Ecto neural progenitor cell (in vitro differentiated cells): ENCODE data around the gene HERC6.
"Not testable (repeated sequence)": the region's sequence is repeated elsewhere in the genome, so short reads cannot be mapped to it uniquely, and the experiment has no call there.

ENCODE experiments used
- DNase-seq: peaks from one replicate; pipeline ENCODE4 v3.0.0-alpha.2; 2018; ENCODE audit warnings: low spot score

Gene HERC6

DNA sequence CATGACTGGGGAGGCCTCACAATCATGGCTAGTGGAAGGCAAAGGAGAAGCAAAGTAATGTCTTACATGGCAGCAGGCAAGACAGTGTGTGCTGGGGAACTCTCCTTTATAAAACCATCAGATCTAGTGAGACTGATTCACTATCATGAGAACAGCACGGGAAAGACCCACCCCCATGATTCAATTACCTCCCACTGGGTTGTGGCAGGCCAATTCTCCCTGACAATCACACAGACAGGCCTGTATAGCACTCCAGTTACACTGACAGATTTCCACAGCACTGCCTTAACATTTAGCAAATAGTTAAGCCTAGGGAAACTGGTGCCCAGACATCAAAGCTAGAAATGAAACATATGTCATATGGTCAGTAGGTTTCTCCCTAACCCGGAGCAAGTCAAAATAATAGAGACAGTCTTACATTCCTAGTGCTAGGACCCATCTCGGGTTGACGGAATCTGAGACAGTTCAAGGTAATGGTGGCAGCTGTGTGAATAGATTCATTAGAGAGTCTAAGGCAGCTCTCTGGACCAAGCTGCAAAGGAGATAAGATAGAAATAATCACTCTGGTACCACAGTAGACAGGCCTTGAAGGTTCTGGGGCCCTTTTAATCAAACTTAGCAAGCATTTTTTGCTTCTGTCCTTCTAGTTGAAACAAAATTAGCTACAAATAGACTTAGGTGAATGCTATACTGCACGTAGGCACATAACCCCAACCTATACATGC is 68.9 kb downstream of the HERC6 start:
- no peak for DNase-seq

DNA sequence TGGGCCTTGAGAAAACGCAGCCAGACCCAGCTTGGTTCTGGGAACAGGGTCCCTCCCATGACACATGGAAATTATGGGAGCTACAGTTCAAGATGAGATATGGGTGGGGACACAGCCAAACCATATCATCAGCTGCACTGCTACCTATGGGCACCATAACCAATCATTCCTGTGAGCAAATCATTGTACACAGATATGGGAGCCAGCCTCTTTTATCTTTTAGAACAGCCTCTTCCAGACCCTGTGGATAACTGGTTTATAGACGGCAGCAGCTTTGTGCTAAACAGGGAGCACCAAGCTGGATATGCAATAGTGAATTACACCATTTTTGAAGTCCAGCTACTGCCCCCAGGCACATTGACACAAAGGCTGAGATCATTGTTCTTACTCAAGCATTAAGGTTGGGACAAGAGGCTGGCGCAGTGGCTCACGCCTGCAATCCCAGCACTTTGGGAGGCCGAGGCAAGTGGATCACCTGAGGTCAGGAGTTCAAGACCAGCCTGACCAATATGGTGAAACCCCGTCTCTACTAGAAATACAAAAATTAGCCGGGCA is 69.6 kb downstream of the HERC6 start:
- not testable (repeated sequence) for DNase-seq

DNA sequence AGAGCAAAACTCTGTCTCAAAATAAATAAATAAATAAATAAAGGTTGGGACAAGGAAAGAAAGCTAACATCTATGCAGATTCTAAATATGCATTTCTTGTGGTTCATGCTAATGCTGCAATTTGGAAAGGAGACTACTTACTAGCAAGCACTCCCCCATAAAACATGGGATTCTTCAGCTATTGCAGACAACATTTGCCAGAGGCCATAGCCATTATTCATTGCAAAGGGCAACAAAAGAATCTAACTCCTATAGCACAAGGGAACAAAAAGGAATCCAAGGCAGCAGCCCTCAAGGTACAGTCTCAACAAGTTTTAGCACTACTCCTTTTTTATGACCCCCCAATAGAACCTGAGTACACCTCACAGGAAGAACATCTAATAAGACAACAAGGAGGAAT is 70.2 kb downstream of the HERC6 start:
- DNase-seq, result no peak

DNA sequence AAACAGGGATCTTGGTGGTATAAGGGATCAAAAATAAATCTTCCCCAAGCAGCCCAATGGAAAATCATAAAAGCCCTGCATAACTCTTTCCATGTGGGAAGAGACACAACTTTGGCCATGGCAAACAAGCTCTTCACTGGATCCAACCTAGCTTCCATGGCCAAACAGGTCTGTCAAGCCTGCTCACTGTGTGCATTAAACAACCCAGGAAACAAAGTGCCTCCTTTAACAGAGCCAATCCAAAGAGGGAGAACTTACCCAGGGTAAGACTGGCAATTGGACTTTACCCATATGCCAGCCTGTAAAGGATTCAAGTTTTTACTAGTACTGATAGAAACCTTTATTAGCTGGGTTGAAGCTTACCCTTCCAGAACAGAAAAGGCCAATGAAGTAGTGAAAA is 70.6 kb downstream of the HERC6 start:
- DNase-seq, result no peak

DNA sequence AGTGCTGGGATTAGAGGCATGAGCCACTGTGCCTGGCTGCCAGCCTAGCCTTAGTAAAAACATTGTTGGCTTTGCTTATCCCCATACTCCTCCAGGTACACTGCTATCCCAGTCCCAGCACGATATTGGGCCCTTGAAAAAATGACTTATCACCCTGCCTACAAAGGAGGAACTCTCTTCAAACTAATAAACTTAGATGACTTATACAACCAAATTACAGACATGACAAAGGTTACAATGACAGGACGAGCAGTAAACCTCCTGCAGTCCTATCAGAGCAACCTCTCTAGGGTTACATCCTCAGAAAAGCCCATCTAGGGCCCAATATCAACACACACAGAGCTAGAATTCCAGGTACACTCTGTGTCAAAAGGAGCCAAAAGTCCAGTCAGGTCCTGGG is 72.6 kb downstream of the HERC6 start:
- DNase-seq, result no peak

DNA sequence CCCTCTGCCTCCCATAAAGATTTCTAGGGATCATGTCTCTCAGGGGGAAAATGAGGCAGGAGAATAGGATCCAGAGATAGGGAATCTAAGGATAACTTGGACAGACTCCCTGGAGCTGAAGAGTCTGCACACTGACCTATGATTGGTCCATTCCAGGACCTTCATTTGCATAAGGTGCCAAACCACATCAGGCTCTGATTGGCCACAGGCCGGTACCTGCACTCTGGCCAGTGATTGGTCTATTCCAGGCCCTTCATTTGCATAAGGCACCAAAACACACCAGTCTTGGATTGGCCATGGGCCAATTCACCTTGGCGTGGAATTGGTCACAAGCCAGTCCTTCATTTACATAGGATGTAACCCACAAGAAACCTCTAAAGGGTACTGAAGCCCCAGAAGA is 74.3 kb downstream of the HERC6 start:
- no peak for DNase-seq

DNA sequence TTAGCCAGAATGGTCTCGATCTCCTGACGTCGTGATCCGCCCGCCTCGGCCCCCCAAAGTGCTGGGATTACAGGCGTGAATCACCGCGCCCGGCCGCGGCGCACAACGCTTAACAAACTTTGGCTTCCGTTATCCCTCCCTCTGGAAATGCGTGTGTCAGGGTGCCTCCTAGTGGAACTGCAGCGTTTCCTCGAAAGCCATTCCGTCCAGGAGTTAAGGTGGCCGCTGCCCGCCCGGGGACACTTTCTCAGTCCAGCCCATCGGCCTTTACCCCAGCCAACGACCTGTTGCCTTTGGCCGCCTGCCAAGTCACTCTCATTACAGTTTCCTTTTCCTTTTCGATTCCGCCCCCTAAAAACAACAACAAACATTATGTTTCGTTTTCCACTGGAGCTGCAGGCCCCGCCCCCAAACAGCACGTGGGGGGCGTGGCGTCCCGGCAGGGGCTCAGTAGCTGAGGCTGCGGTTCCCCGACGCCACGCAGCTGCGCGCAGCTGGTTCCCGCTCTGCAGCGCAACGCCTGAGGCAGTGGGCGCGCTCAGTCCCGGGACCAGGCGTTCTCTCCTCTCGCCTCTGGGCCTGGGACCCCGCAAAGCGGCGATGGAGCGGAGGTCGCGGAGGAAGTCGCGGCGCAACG is 78.1 kb downstream of the HERC6 start, which contains the start of gene HERC5:
HERC5 (plus strand) TSS at position 450 of the 637 bp plus-strand sequence; CDS start at position 601, 151 bp downstream.
- DNase-seq, result peak; percentile 89

DNA sequence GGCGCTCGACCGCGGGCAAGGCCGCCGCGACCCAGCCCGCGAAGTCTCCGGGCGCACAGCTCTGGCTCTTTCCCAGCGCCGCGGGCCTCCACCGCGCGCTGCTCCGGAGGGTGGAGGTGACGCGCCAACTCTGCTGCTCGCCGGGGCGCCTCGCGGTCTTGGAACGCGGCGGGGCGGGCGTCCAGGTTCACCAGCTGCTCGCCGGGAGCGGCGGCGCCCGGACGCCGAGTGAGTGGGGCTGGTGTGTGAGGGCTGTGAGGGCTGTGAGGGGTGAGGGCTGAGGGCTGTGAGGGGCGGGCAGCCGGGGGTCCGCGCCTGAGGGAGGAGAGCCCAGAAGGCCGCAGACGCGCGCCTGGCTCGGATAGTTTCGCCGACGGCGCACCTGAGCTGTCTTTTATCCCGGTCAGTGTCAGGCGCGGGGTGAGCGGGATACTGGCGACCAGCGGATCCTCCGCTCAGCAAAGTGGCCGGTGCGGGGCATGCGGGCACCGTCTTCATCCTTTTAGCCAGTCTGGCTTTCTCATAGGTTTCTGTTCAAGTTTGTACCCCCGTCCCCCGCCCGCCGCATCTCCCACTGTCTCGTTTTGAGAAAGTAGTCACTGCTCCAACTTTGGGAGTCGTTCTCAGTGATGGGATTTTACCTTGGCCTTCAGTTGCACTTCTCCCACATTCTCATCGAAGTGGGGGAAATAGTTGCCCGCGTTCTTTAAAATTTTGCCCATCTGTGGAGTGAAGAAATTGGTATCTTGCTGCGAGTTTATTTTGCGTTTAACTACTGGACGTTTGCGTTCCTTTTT is 78.9 kb downstream of the HERC6 start:
- peak; percentile 75 for DNase-seq

DNA sequence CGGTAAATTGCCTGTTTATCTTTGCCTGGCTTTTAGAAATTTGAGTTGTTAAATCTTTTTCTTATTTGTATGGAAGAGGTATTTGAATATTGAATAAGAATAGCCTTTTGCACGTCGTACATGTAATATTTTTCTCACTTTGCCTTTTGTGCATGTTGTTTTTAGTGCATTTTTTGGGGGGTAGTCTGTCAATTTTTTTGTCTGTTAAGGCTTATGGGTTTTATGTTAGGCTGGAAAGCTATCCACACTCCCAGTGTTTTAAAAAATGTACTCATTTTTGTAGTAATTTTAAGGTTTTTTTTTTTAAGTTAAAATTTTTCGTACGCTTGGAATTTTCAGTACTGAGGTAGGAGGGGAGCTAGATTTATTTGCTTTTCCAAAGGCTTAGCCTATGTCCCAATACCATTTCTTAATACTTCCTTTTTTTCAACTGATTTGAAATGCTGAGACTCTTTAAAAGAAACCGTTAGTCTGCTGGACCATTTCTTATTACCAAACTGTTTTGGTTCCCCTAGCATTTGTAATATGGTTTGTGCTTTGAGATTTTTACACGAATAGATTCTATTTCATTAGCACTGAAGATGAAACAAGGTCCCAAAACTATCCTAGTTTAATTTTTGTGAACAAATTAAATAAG is 79.6 kb downstream of the HERC6 start:
- no peak for DNase-seq

DNA sequence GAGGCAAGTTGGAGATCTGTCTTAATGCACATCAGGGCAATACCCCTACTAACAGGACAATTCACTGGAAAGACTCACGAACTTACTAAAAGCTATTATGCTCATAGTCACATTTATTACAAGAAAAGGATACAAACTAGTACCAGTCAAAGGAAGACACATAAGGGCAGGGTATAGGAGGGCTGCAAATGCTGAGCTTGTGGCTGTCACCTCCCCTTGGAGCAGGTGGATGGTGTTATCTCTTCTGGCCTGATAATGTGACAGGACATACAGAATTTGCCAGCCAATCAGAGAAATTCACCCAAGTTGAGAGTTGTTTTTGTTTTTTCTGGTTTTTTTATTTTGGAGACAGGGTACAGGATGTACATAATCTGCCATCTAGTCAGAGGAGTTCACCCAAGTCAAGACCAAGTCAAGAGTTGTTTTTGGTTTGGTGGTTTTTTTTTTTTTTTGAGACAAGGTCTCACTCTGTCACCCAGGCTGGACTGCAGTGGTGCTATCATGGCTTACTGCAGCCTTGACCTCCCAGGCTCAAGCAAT is 87.1 kb downstream of the HERC6 start:
- DNase-seq, result no peak

DNA sequence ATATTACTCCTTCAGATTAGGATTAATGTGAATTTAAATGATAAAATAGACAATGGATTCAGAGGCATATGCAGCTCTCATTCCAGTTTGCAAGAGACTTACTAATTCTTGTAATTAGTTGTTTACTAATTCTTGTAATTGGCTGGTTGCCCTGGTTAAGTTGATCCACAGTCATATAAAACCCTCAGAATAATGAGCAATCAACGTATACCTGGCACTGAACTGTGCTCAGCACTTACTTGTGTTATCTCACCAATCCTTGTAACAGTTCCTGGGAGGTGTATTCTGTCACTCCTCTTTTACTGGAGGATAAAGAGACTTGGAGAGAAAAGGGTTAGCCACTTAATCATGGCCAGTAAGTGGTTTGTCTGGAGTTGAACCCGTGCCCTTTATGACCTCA is 88.7 kb downstream of the HERC6 start:
- no peak for DNase-seq

DNA sequence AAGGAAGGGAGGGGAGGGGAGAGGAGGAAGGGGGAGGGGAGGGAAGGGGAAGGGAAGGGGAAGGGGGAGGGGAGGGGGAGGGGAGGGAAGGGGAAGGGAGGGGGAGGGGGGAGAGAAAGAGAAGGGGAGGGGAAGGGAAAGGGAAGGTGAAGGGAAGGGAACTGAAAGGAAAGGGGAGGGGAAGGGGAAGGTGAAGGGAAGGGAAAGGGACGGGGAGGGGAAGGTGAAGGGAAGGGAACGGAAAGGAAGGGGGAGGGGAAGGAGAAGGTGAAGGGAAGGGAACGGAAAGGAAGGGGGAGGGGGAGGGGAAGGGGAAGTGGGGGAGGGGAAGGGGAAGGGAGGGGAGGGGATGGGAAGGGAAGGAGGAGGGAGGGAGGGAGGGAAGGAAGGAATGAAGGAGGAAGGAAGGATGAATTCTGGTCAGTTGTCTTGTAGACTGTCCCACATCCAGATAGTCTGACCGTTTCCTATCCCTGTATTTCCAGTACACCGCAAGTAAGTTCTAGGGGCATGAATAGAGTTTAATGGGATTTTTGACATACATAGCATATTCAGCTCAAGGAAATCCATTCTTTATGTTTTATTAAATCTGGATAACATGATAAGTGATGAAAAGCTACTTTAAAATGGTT is 98.7 kb downstream of the HERC6 start:
- DNase-seq, result no peak

DNA sequence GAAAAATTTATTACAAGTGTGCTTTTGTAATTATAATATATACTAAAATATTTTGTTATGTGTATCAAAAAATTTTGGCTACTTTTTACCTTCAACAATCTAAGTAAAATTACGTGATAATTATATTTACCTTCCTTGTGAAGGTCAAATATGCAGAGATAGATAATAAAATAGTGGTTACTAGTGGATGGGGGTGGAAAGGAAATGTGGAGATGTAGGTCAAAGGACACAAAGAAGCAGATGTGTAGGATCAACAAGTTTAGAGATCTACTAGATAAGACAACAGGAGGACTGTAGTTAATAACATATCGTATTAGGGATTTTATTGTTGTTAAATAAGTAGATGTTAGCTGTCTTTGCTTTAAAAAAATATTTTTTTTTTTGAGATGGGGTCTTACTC is 99.6 kb downstream of the HERC6 start:
- no peak for DNase-seq

DNA sequence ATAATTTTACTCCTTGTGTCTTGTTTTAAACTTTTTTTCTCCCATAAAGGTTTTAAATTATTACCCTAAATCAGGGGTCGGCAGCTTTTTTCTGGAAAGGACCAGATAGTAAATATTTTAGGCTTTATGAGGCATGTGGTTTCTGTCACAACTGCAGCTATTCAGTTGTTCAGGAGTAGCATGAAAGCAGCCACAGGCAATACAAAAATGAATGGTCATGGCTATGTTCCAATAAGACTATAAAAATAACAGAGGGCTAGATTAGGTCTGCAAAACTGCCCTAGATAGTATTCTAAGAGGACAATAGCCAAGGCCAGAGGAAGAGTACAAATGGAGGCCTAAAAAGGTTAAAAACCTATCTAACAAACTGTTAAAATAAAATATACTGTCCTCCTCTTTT is 102.9 kb downstream of the HERC6 start:
- DNase-seq, result no peak

DNA sequence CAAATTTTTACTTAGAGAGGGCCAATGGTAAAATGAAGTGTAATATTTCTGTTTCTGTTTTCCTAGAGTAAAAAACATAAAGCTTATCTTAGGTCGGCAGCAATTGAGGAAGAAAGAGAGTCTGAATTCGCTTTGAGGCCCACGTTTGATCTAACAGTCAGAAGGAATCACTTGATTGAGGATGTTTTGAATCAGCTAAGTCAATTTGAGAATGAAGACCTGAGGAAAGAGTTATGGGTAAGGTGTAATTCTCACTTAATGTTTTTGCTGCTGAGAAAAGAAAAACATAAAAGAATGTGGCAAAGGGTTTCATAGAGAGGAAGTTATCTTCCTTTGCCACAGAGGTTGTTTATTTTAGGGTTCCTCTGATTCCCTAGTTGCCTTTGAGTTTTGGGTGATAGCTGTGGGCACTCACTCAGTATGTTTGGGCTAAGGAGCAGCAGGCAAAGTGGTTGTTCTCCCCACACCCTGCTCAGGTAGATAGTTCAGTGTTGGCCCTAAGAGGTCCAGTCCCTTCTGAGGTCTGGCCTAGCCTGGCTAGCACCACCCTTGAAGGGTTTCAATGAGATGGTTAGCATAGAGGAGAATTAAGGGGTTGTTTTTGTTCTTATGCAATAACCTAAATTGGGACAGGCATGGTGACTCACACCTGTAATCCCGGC is 110.6 kb downstream of the HERC6 start:
- DNase-seq, result no peak
